Mucosa of stomach (tissue), 1 donor: ENCODE data around the gene AKAP12.
"Not testable (repeated sequence)": the region's sequence is repeated elsewhere in the genome, so short reads cannot be mapped to it uniquely, and the experiment has no call there.

Experiments used
- H3K27me3 ChIP-seq: one replicate; pipeline ENCODE4 v1.7.0; 2013; ENCODE audit warnings: mild to moderate bottlenecking, low read length; ENCODE audit not compliant: control insufficient read depth, insufficient read depth
- H3K36me3 ChIP-seq: one replicate; pipeline ENCODE4 v1.7.0; 2013; ENCODE audit warnings: low read length; ENCODE audit not compliant: control insufficient read depth, insufficient read depth
- H3K4me1 ChIP-seq: one replicate; pipeline ENCODE4 v1.7.0; 2013; ENCODE audit warnings: mild to moderate bottlenecking, low read length; ENCODE audit not compliant: control insufficient read depth, insufficient read depth
- H3K4me3 ChIP-seq: one replicate; pipeline ENCODE4 v1.7.0; 2013; ENCODE audit warnings: low read length
- H3K9ac ChIP-seq: one replicate; pipeline ENCODE4 v1.7.0; 2013; ENCODE audit warnings: mild to moderate bottlenecking, low read length, moderate library complexity
- H3K9me3 ChIP-seq: one replicate; pipeline ENCODE4 v1.7.0; 2013; ENCODE audit warnings: mild to moderate bottlenecking, low read length, moderate library complexity; ENCODE audit not compliant: control insufficient read depth
- donor health status: Pancreatic carcinoma.

Gene AKAP12

GRCh38 chr6:151359486-151359885 lies 119.7 kb downstream of the AKAP12 start:
- H3K27me3 ChIP-seq: no peaks in the 10 kb centered on the region
- H3K4me3 ChIP-seq: no peak overlapping the region
- H3K36me3 ChIP-seq: no peaks in the 10 kb centered on the region
- H3K9ac ChIP-seq: no peak overlapping the region
- no peaks in the 10 kb centered on the region for H3K4me1 ChIP-seq
- H3K9me3 ChIP-seq: no peaks in the 10 kb centered on the region

- H3K9ac ChIP-seq: no peak overlapping the region
- no peaks in the 10 kb centered on the region for H3K36me3 ChIP-seq
- H3K9me3 ChIP-seq: no peaks in the 10 kb centered on the region
- no peaks in the 10 kb centered on the region for H3K4me1 ChIP-seq
- H3K4me3 ChIP-seq: no peak overlapping the region
- H3K27me3 ChIP-seq: no peaks in the 10 kb centered on the region
These were observed 125.5 kb downstream of the AKAP12 start for GRCh38 chr6:151365233-151365632.

GRCh38 chr6:151370509-151371078 lies 130.8 kb downstream of the AKAP12 start:
- H3K4me1 ChIP-seq: no peaks in the 10 kb centered on the region
- H3K9me3 ChIP-seq: no peaks in the 10 kb centered on the region
- no peak overlapping the region for H3K9ac ChIP-seq
- H3K4me3 ChIP-seq: no peak overlapping the region
- no peaks in the 10 kb centered on the region for H3K27me3 ChIP-seq
- H3K36me3 ChIP-seq: no peaks in the 10 kb centered on the region

- Histone ChIP-seq H3K4me3 (no peak overlapping the region), H3K36me3 (no peaks in the 10 kb centered on the region)
These were observed 132.4 kb downstream of the AKAP12 start for GRCh38 chr6:151372164-151372563.

GRCh38 chr6:151374036-151374683 lies 134.4 kb downstream of the AKAP12 start:
- Histone ChIP-seq H3K9ac (no peak overlapping the region), H3K36me3 (no peaks in the 10 kb centered on the region), H3K4me3 (no peak overlapping the region), H3K9me3 (no peaks in the 10 kb centered on the region), H3K27me3 (no peaks in the 10 kb centered on the region), H3K4me1 (no peaks in the 10 kb centered on the region)

More at GRCh38 chr6:151372164-151372563, 132.4 kb downstream of the AKAP12 start:
- no peak overlapping the region for H3K9ac ChIP-seq
- no peaks in the 10 kb centered on the region for H3K9me3 ChIP-seq
- no peaks in the 10 kb centered on the region for H3K4me1 ChIP-seq
- no peaks in the 10 kb centered on the region for H3K27me3 ChIP-seq

GRCh38 chr6:151375833-151376232 lies 136.1 kb downstream of the AKAP12 start:
- no peaks in the 10 kb centered on the region for H3K36me3 ChIP-seq
- H3K27me3 ChIP-seq: no peaks in the 10 kb centered on the region
- H3K9me3 ChIP-seq: no peaks in the 10 kb centered on the region
- H3K4me3 ChIP-seq: no peak overlapping the region
- H3K9ac ChIP-seq: no peak overlapping the region
- H3K4me1 ChIP-seq: no peaks in the 10 kb centered on the region

GRCh38 chr6:151376440-151376839 lies 136.7 kb downstream of the AKAP12 start:
- H3K36me3 ChIP-seq: no peaks in the 10 kb centered on the region
- H3K9ac ChIP-seq: no peak overlapping the region
- no peaks in the 10 kb centered on the region for H3K9me3 ChIP-seq
- H3K4me3 ChIP-seq: no peak overlapping the region
- H3K27me3 ChIP-seq: no peaks in the 10 kb centered on the region
- H3K4me1 ChIP-seq: no peaks in the 10 kb centered on the region

- no peak overlapping the region for H3K4me3 ChIP-seq
- H3K9me3 ChIP-seq: no peaks in the 10 kb centered on the region
- no peak overlapping the region for H3K9ac ChIP-seq
- no peaks in the 10 kb centered on the region for H3K36me3 ChIP-seq
- H3K4me1 ChIP-seq: no peaks in the 10 kb centered on the region
- H3K27me3 ChIP-seq: no peaks in the 10 kb centered on the region
These were observed 137.3 kb downstream of the AKAP12 start for GRCh38 chr6:151377095-151377494.

- peak overlapping the region; percentile 12 for H3K9ac ChIP-seq
These were observed 140.4 kb downstream of the AKAP12 start for GRCh38 chr6:151379933-151380847.

GRCh38 chr6:151380848-151381205 lies 141.1 kb downstream of the AKAP12 start:
- Histone ChIP-seq H3K9ac (peak overlapping the region; percentile 12), H3K36me3 (no peaks in the 10 kb centered on the region), H3K27me3 (no peaks in the 10 kb centered on the region), H3K9me3 (no peaks in the 10 kb centered on the region), H3K4me3 (no peak overlapping the region), H3K4me1 (no peaks in the 10 kb centered on the region)

More at GRCh38 chr6:151379933-151380847, 140.4 kb downstream of the AKAP12 start:
- Histone ChIP-seq H3K9me3 (no peaks in the 10 kb centered on the region), H3K4me3 (no peak overlapping the region), H3K36me3 (no peaks in the 10 kb centered on the region), H3K27me3 (no peaks in the 10 kb centered on the region), H3K4me1 (no peaks in the 10 kb centered on the region)

- Histone ChIP-seq H3K9ac (no peak overlapping the region), H3K36me3 (no peaks in the 10 kb centered on the region), H3K4me1 (no peaks in the 10 kb centered on the region), H3K4me3 (no peak overlapping the region), H3K27me3 (no peaks in the 10 kb centered on the region), H3K9me3 (no peaks in the 10 kb centered on the region)
These were observed 142.0 kb downstream of the AKAP12 start for GRCh38 chr6:151381722-151382121.

- H3K9me3 ChIP-seq, H3K4me3 ChIP-seq, H3K27me3 ChIP-seq, H3K36me3 ChIP-seq, H3K4me1 ChIP-seq, H3K9ac ChIP-seq: not testable (repeated sequence)
These were observed 142.9 kb downstream of the AKAP12 start for GRCh38 chr6:151382631-151383030.
